Endothelial cell of umbilical vein (primary cell): Measurements from ENCODE around the gene PXK. TPM values are rescaled to one million over a fixed set of nuclear protein-coding genes. Genes with fewer than 3 reads are reported as not detected.

Experiments
- BruUV-seq: library from RNA; stranded (reverse); fragments of 400-500 nt; replicated peaks from 2 replicates; lab custom pipeline; 2021; lab: Mats Ljungman, UMichigan
- CTCF ChIA-PET: fragments of 300-600, 350-600 bp; sonication (Branson Sonifier 250); formaldehyde crosslinking; loops from one replicate; lab custom pipeline; 2021; ENCODE audit warnings: antibody characterized with exemption, inconsistent platforms; lab: Charles Lee
- POLR2A ChIA-PET: fragments of 300-600, 350-600 bp; sonication (Branson Sonifier 250); formaldehyde crosslinking; loops from one replicate; lab custom pipeline; 2021; ENCODE audit warnings: antibody characterized with exemption, inconsistent platforms; lab: Charles Lee
- DNase-seq: peaks from one replicate; pipeline ENCODE4 v3.0.0-alpha.2; 2011; ENCODE audit warnings: low read depth, low spot score
- FAIRE-seq: peaks from 2 replicates; lab custom pipeline; 2011; peaks lifted over from hg19 to GRCh38; lab: Jason Lieb, UNC
- H2AFZ ChIP-seq: 2 replicates; pipeline ENCODE4 v1.6.0; 2012; ENCODE audit warnings: low read depth, low read length, control low read depth, inconsistent platforms
- H3K27ac ChIP-seq: 2 replicates; pipeline ENCODE4 v1.5.1; 2011; ENCODE audit warnings: low read depth, mild to moderate bottlenecking, control low read depth, low read length, moderate library complexity; ENCODE audit not compliant: insufficient read depth
- H3K27me3 ChIP-seq, 2 experiments: 2 replicates each; pipeline versions ENCODE4 v1.6.0 to v1.6.1; 2011; ENCODE audit warnings: low read length in 2 of 2, mixed read lengths in 1 of 2; ENCODE audit not compliant: control insufficient read depth in 2 of 2, insufficient read depth in 2 of 2
- H3K36me3 ChIP-seq, 2 experiments: 2 replicates in 1 of 2; 3 replicates in 1 of 2; pipeline ENCODE4 v1.5.1; 2011; ENCODE audit warnings: low read length in 2 of 2, mild to moderate bottlenecking in 1 of 2, moderate library complexity in 1 of 2; ENCODE audit not compliant: control insufficient read depth in 2 of 2, insufficient read depth in 2 of 2; ENCODE audit errors: extremely low read depth in 1 of 2
- H3K4me1 ChIP-seq: 3 replicates; pipeline ENCODE4 v1.5.1; 2011; ENCODE audit warnings: mild to moderate bottlenecking, low read length; ENCODE audit not compliant: control insufficient read depth, insufficient read depth; ENCODE audit errors: extremely low read depth
- H3K4me2 ChIP-seq: 2 replicates; pipeline ENCODE4 v1.6.1; 2011; ENCODE audit warnings: low read length, control low read depth, mixed read lengths; ENCODE audit not compliant: insufficient read depth
- H3K4me3 ChIP-seq, 3 experiments: fragments of 200-600 bp in 1 of 3; sonication (generic), shearing (Covaris generic) in 1 of 3; replicated peaks in 1 of 3; 2 replicates each; pipeline ENCODE4 v1.5.1; 2011 to 2016; ENCODE audit warnings: control low read depth in 3 of 3, low read length in 3 of 3, mild to moderate bottlenecking in 2 of 3, inconsistent platforms in 1 of 3, low read depth in 1 of 3, moderate library complexity in 1 of 3; ENCODE audit not compliant: insufficient read depth in 1 of 3
- H3K79me2 ChIP-seq: 2 replicates; pipeline ENCODE4 v1.6.0; 2012; ENCODE audit warnings: low read length, inconsistent platforms; ENCODE audit not compliant: control insufficient read depth, insufficient read depth
- H3K9ac ChIP-seq: replicated peaks from 2 replicates; pipeline ENCODE3; 2011; ENCODE audit warnings: low read length, control low read depth; ENCODE audit not compliant: insufficient read depth; ENCODE audit errors: extremely low read depth
- H3K9me1 ChIP-seq: replicated peaks from 3 replicates; pipeline ENCODE4 v1.6.0; 2011; ENCODE audit warnings: mild to moderate bottlenecking, low read length; ENCODE audit not compliant: control insufficient read depth, insufficient read depth; ENCODE audit errors: extremely low read depth
- H3K9me3 ChIP-seq: replicated peaks from 2 replicates; pipeline ENCODE4 v1.5.1; 2012; ENCODE audit warnings: low read length, inconsistent platforms; ENCODE audit not compliant: control insufficient read depth, insufficient read depth
- H4K20me1 ChIP-seq: replicated peaks from 2 replicates; pipeline ENCODE3; 2011; ENCODE audit warnings: mild to moderate bottlenecking, low read length; ENCODE audit not compliant: control insufficient read depth, insufficient read depth; ENCODE audit errors: extremely low read depth
- EZH2 ChIP-seq: IDR thresholded peaks from 2 replicates; pipeline ENCODE4 v1.6.1; 2012; ENCODE audit warnings: borderline replicate concordance, low read depth, mild to moderate bottlenecking, moderate library complexity, low read length, inconsistent platforms; ENCODE audit not compliant: severe bottlenecking
- FOS ChIP-seq: IDR thresholded peaks from 2 replicates; pipeline ENCODE4 v1.6.1; 2011; ENCODE audit warnings: mild to moderate bottlenecking, low read length, moderate library complexity, borderline replicate concordance; ENCODE audit not compliant: insufficient read depth
- GATA2 ChIP-seq: IDR thresholded peaks from 2 replicates; pipeline ENCODE4 v1.7.0; 2011; ENCODE audit warnings: low read depth, mild to moderate bottlenecking, moderate library complexity, mixed read lengths, low read length; ENCODE audit not compliant: insufficient read length, insufficient read depth
- JUN ChIP-seq: IDR thresholded peaks from 2 replicates; pipeline ENCODE4 v1.6.1; 2011; ENCODE audit warnings: borderline replicate concordance, low read depth; ENCODE audit not compliant: insufficient read length, insufficient read depth
- MAX ChIP-seq: IDR thresholded peaks from 2 replicates; pipeline ENCODE4 v1.6.1; 2011; ENCODE audit not compliant: insufficient read depth, insufficient read length
- MYC ChIP-seq: IDR thresholded peaks from one replicate; pipeline ENCODE4 v1.6.1; 2011; ENCODE audit warnings: mild to moderate bottlenecking, low read depth, low read length
- POLR2A ChIP-seq: IDR thresholded peaks from 2 replicates; pipeline ENCODE4 v1.6.1; 2012; ENCODE audit warnings: low read depth, mild to moderate bottlenecking, control low read depth, low read length
- POLR2AphosphoS5 ChIP-seq: IDR thresholded peaks from 2 replicates; pipeline ENCODE4 v1.6.1; 2012; ENCODE audit warnings: low read depth, mild to moderate bottlenecking, control low read depth, low read length, moderate library complexity; ENCODE audit not compliant: insufficient read depth
- dilution Hi-C: fragments of 300-500 bp; cut with MboI; formaldehyde crosslinking; loops from one replicate; pipeline ENCODE4 v1.15.0; 2019; ENCODE audit warnings: low sequenced_read_pairs; ENCODE audit not compliant: extremely low pct_ligation_motif_present
- intact Hi-C: fragments of 100-400 bp; cut with micrococcal nuclease; formaldehyde crosslinking; loops from one replicate; pipeline ENCODE4 v1.10.0; 2022
- polyA plus RNA-seq, 4 experiments: library from polyadenylated mRNA; depleted of rRNA in 3 of 4; stranded (reverse) in 3 of 4; unstranded in 1 of 4; fragments of >200 nt; gene quantifications; 2 replicates each; pipeline versions ENCODE4 v1.2.1 to v1.2.3, GENCODE V29; 2011 to 2012; ENCODE audit warnings: missing spikeins in 1 of 4
- total RNA-seq: library from RNA; stranded (reverse); gene quantifications from 2 replicates; pipeline ENCODE4 v1.2.3, GENCODE V29; 2021
- TF ChIP-seq, protein P1 (sequence below), 2 donors: IDR thresholded peaks; 1 replicate in 1 of 2; 2 replicates in 1 of 2; pipeline ENCODE4 v1.5.1; 2011; ENCODE audit warnings: low read length in 2 of 2, mild to moderate bottlenecking in 2 of 2, moderate library complexity in 2 of 2, control low read depth in 1 of 2, inconsistent platforms in 1 of 2, low read depth in 1 of 2; ENCODE audit not compliant: insufficient read depth in 1 of 2; ENCODE audit errors: extremely low read depth in 1 of 2

The PXK gene
- total and polyA plus RNA-seq, 2 donors (not counting 3 experiments of a cell fraction or from before 2014, with no cell fraction given), result 11.3 to 14.6 TPM

DNA sequence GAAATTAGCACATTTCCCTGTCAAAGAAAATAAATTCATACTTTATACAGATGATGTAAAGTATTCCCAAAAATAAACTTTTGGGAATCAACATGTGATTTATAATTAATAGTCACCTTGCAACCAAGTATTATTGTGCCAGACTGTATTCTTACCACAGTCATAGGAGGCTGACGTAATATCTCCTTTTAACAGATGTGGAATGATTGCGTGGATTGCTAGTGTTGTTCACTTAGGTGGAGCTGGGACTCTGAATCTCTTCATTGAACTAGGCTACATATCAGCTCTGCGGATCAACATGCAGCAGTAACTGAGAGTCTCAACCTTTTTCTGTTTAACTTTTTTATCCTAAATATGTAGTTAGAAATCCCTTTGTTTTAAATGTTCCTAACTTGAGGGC is 37.2 kb downstream of the PXK start:
- BruUV-seq, result no TSS peak
- POLR2A ChIA-PET, result no interaction called here
- Histone ChIP-seq H3K4me2 (no peak overlapping the region), H3K4me3 (no peak overlapping the region), H4K20me1 (no peaks in the 10 kb centered on the region), H3K9ac (no peak overlapping the region), H2AFZ (no peak overlapping the region), H3K9me3 (no peaks in the 10 kb centered on the region), H3K27me3 (no peaks in the 10 kb centered on the region), H3K79me2 (no peaks in the 10 kb centered on the region), H3K4me1 (no peaks in the 10 kb centered on the region), H3K9me1 (no peaks in the 10 kb centered on the region), H3K27ac (no peak overlapping the region), H3K36me3 (peaks cover 0 to 2% of the 10 kb centered on the region in 2 experiments)
- FAIRE-seq, result no peak
- CTCF ChIA-PET, result no interaction called here
- TF ChIP-seq MAX, result no peak
- TF ChIP-seq JUN, result no peak
- no peak for TF ChIP-seq MYC
- no peak for TF ChIP-seq EZH2
- TF ChIP-seq, protein P1, sequence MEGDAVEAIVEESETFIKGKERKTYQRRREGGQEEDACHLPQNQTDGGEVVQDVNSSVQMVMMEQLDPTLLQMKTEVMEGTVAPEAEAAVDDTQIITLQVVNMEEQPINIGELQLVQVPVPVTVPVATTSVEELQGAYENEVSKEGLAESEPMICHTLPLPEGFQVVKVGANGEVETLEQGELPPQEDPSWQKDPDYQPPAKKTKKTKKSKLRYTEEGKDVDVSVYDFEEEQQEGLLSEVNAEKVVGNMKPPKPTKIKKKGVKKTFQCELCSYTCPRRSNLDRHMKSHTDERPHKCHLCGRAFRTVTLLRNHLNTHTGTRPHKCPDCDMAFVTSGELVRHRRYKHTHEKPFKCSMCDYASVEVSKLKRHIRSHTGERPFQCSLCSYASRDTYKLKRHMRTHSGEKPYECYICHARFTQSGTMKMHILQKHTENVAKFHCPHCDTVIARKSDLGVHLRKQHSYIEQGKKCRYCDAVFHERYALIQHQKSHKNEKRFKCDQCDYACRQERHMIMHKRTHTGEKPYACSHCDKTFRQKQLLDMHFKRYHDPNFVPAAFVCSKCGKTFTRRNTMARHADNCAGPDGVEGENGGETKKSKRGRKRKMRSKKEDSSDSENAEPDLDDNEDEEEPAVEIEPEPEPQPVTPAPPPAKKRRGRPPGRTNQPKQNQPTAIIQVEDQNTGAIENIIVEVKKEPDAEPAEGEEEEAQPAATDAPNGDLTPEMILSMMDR (IDR thresholded peaks at IDR 0.05; ENCODE audit: extremely low read depth in 1 of 2, insufficient read depth in 1 of 2, low read depth in 1 of 2, low read length in 2 of 2), result no peak
- TF ChIP-seq GATA2, result no peak
- no peak for TF ChIP-seq POLR2AphosphoS5
- TF ChIP-seq FOS, result no peak
- TF ChIP-seq POLR2A, result no peak
- DNase-seq, result no peak
- intact Hi-C loops, result no loop called here
- dilution Hi-C loops, result no loop called here
